SHP77 treated with DMSO at 0.1 percent for 48 hours (cell line): ENCODE results near the gene BMPR2.
"Not testable (repeated sequence)": the region's sequence is repeated elsewhere in the genome, so short reads cannot be mapped to it uniquely, and the experiment has no call there.

Source experiments
- DNase-seq: peaks from one replicate; lab custom pipeline; 2025; lab: John Stamatoyannopoulos, UW

The BMPR2 gene

DNA sequence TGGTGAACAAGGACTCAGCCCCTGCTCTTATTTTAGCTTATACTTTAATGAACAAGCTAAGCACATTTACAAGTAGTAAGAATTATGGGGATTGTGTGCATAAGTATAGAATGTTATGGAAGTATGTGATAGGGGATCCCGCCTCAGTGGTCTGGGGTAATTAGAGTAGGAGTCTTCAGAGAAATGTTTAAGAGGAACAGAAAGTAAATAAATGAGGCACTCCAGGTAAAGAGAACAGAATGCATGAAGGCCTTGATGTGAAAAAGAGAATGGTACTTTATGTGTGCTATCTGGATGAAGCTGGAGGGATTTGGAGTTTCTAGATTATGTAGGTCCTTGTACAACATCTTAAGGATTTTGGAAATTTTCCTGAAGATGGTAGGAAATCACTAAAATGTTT, 76.6 kb downstream of the BMPR2 start:
- no peak for DNase-seq

DNA sequence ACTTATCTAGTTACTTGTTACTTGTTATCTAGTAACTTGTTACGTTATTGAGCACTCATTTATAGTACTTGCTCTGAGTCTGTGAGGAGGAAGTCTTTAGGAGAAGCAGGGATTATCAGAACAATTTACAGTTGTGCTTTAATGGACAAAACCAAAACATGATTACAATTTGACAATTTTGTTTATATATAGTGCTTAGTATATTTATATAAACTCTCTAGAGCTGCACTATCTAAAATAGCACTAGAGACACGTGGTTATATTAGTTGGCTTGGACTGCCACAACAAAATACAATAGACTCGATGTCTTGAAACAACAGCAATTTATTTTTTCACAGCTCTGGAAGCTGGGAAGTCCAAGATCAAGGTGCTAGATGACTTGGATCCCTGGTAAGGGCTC, 78.4 kb downstream of the BMPR2 start:
- DNase-seq: no peak

DNA sequence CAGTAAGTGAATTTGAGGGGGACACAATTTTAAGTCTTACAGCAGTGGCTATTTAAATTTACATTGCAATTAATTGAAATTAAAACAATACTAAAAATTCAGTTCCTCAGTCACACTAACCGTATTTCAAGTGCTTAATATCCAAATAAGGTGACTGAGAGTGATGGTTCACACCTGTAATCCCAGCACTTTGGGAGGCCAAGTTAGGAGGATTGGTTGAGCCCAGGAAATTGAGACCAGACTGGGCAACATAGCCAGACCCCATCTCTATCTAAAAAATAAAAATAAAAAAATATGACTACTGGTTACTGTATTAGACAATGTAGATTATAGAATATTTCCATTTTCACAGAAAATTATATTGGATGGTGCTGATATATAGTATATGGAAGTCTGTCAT, 79.0 kb downstream of the BMPR2 start:
- DNase-seq: no peak

DNA sequence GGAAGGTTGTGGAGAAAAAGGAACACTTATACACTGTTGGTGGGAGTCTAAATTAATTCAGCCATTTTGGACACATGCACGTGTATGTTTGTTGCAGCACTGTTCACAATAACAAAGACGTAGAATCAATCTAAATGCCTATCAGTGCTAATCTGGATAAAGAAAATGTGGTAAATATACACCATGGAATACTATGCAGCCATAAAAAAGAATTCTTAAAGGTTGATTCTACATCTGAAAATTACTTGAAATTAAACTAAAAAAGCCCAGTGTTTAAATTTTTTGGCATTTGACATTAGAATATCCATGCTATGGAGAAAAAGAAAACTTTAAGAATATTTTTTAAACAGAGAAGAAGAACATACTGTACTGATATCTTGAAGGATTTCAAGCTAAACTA, 84.0 kb downstream of the BMPR2 start:
- no peak for DNase-seq

DNA sequence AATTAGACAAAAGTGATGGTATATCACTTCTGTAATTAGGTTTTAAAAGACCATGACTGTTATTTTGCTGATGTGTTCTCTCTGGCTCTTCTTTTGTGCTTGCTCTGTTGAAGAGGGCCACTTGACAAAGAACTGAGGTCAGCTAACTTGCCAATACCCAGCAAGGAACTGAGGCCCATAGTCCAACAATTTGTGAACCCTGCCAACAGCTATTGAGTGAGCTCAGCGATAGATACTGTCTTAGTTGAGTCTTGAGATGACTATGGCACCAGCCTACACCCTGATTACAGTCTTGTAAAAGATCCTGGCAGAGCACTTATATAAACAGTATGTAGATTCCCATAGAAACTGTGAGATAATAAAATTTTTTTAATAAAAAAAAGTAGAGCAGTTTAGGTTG, 103.0 kb downstream of the BMPR2 start:
- DNase-seq: no peak

DNA sequence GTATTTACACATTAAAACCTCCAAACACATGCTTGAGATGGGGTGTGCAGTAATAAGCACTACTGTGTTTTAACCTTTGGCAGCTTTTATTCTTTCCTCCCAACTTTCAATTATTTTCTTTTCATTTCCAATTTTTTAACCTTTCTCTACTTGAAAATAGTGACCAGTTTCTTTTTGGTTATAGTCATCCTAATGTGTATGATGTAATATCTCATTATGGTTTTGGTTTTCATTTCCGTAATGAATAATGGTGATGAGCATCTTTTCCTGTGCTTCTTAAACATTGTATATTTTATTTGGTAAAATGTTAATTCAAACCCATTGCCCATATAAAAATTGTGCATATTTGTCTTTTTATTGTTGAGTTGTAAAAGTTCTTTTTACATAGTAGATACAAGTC, 103.5 kb downstream of the BMPR2 start:
- no peak for DNase-seq

DNA sequence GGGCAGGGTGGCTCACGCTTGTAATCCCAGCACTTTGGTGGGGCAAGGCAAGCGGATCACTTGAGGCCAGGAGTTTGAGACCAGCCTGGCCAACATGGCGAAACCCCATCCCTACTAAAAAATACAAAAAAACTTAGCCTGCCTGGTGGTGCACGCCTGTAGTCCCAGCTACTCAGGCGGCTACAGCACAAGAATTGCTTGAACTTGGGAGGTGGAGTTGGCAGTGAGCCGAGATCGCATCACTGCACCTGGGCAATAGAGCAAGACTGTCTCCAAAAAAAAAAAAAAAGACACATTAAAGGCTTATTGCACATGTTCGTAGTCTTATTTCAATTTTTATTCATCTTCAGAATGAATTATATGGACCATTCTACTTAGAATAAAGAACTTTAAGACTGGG, 110.2 kb downstream of the BMPR2 start:
- DNase-seq: no peak

DNA sequence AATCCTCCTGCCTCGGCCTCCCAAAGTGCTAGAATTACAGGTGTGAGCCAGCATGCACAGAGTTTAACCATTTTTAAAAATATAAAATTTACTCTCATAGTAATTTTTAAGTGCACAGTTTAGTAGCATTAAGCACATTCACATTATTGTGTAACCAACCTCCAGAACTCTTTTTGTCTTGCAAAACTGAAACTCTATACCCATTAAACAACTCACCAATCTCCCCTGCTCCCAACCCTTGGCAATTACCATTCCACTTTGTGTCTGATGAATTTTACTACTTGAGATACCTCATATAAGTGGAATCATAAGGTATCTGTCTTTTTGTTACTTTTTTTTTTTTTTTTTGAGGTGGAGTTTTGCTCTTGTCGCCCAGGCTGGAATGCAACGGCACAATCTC, 112.5 kb downstream of the BMPR2 start:
- DNase-seq: no peak

DNA sequence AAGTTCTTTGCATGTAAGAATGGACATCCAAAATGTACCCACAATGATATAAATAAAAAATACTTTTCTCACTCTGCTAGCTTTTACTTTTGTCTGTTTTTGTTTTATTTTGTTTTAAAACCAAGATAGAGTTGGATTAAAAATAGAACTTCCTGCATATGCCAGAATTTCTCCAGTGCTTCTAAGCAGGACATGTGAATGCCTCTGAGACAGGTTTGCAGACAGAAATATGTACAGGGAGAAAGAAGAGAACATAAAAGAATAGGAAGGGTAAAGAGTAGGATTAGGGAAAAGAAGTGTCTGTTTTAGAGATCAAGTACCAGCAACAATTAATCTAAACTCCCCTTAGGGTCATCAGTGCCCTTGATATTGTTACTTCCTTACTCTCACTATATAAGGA, 114.4 kb downstream of the BMPR2 start:
- no peak for DNase-seq

DNA sequence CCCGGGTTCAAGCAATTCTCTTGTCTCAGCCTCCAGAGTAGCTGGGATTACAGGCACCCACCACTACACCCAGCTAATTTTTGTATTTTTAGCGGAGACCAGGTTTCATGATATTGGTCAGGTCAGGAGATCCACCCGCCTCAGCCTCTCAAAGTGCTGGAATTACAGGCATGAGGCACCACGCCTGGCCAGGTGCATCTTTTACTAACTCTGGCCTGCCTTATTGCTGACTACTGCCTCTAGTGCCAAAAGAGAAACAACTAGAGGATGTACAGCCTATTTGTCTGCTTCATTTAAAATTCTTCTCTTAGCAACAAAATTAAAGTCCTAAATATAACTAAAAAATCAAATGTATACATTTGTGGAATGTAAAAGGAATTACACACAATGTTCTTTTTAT, 115.4 kb downstream of the BMPR2 start:
- no peak for DNase-seq

DNA sequence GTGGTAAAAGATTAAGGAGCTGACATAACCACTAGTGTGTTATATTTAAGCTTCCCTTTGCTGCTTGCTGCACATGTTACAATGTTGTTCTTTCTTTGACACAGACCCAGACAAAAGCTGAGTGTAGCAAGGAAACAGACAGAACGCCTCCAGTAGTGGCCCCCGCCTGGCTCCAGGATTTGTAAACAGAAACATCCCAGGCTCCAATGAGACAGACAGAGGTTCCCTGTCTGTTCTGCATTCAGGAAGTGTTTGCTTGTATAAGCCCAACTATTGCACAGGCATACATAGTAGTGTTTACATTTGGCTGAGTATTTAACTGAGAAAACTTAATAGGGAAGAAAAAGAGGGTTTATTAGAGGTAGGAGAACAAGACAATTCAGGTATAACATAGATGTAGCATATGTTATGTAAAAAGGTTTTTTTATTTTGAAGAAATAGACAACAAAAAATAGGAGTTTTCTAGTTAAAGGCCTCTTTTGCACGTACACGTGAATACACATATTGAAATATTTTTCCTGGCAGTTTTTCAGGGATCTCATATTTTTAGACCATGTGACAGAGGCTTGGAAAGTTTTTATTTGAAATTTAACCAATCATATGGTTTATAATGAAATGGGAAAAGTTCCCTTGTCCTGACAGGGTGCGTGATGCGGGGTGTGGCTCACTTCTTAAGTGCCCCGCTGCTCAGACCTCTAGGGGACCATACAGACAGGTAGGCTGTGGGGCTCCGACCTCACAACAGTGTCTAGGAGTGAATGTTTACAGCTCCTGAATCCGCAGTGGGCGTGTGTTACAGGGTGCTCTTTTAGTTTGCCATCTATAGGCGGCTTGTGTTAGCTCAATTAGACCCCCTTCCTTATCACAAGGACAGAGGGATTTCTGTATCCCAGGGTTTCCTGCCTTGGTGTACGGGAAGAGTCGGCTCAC, 118.4 kb downstream of the BMPR2 start:
- DNase-seq: no peak

DNA sequence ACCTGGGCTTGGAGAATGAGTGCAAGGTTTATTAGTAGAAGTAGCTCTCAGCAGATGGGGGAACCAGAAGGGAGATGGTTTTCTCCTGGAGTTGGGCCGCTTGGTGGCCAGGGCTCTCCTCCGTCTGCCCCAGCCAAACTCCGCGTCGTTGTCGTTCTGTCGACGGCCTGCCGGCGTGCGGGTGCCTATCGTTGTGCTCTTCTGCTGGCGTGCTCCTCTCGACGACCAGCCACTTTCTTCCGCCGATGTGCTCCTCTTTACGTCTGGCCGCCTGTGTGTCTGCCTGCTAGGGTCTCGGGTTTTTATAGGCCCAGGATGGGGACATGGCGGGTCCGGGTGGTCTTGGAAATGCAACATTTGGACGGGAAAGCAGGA, 119.1 kb downstream of the BMPR2 start:
- DNase-seq: no peak

DNA sequence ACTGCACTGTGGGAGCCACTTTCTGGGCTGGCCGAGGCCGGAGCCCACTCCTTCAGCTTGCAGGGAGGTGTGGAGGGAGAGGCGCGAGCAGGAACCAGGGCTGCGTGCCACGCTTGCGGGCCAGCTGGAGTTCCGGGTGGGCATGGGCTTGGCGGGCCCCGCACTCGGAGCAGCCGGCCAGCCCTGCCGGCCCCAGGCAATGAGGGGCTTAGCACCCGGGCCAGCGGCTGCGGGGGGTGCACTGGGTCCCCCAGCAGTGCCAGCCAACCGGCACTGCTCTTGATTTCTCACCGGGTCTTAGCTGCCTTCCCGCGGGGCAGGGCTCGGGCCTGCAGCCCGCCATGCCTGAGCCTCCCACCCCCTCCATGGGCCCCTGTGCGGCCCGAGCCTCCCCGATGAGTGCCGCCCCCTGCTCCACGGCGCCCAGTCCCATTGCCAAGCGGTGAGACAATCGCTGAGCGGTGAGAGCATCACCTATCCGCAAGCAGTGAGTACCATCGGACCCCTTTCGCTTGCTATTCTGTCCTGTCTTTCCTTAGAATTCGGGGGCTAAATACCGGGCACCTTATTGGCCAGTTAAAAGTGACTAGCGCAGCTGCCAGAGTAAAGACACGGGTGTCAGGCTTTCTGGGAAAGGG, 120.8 kb downstream of the BMPR2 start:
- DNase-seq: not testable (repeated sequence)

DNA sequence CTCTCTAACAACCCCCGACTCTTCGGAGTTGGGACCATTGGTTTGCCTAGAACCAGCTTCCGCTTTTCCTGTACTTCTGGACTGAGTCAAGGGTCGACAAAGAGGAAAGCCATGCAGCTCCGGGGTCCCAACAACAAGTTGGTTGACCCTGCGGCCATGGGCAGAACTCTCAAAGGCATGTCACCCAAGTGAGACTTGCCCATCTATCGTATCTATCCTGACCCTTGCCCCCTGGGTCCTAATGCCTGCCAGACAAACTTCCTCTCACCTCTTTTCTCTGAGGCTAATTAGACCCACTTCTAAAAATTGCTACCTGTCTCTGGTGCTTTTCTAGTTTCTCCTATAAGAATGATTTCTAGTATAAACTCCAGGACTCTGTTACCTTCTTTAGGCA, 121.3 kb downstream of the BMPR2 start:
- DNase-seq: not testable (repeated sequence)

DNA sequence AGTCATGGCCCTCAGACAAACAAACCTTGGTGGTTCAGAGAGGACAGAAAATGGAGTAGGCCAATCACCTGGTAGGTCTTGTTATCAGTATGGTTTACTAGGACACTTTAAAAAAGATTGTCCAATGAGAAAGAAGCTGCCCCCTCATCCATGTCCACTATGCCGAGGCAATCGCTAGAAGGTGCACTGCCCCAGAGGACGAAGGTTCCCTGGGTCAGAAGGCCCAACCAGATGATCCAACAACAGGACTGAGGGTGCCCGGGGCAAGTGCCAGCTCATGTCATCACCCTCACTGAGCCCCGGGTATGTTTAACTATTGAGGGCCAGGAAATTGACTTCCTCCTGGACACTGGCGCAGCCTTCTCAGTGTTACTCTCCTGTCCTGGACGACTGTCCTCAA, 123.7 kb downstream of the BMPR2 start:
- not testable (repeated sequence) for DNase-seq

DNA sequence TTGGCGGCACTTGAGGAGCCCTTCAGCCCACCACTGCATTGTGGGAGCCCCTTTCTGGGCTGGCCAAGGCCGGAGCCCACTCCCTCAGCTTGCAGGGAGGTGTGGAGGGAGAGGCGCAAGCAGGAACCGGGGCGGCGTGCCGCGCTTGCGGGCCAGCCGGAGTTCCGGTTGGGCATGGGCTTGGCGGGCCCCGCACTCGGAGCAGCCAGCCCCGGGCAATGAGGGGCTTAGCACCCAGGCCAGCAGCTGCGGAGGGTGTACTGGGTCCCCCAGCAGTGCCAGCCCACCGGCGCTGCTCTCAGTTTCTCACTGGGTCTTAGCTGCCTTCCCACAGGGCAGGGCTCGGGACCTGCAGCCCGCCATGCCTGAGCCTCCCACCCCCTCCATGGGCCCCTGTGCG, 127.1 kb downstream of the BMPR2 start:
- not testable (repeated sequence) for DNase-seq

DNA sequence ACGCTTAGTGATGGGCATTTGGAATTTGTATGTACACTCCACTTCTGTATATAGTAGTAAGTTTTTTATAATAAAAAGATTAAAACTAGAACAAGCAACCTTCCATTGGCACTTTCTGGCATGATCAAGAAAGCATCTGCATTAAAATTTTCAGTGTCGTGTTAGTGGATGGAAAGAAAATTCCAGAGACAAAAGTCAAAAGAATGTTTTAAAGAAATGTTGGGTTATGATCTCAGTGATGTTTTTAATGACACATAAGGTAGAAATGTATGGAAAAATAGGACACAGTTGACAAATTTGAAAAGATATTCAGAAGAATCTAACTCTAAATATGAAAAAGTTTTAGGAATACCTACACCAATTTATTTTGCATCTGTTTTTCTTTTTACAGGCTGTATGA, 132.6 kb downstream of the BMPR2 start:
- no peak for DNase-seq

DNA sequence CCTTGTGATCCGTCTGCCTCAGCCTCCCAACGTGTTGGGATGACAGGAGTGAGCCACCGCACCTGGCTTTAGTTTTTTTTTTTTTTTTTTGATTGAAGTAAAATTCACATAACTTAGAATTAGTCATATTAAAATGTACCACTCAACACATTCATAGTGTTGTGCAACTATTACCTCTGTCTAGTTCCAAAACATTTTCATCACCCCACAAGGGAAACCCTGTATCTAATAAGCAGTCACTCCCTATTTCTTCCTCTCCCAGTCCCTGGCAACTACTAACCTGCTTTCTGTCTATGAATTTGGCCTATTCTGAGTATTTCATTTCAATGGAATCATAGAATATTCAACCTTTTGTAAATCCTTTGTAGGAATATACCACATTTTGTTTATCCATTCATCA, 134.8 kb downstream of the BMPR2 start:
- DNase-seq: no peak

DNA sequence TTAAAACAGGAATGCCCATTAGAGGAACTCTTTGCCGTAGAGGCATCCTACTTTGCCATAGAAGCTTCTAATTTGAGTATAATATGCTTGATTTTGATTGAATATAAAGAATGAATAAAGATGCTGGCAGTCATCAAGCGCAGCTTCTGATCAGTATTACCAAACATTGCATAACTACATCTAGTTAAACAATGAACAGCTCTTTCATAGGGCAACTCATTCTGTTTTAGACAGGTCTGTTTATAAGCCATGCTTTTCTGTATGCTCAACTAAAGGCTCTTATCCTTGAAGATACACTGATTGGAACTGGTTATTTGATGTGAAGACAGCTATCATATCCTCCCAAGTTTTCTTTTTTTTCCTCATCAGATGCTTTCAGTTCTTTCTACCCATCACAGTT, 136.0 kb downstream of the BMPR2 start:
- DNase-seq: no peak

DNA sequence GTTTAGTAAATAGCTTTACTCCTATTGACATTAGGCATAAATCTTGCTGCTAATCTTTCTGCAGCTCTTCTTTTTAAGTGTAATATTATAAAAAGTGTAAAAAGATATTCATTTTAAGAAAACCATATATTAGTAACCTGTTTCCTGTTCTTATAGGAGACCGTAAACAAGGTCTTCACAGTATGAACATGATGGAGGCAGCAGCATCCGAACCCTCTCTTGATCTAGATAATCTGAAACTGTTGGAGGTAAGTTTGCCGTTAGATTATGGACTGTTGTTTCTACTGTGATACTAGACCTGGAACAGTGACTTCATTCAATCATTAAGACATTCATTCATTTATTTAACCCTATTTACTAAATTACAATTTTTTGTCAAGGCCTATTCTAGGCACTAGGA, 138.6 kb downstream of the BMPR2 start:
- no peak for DNase-seq

DNA sequence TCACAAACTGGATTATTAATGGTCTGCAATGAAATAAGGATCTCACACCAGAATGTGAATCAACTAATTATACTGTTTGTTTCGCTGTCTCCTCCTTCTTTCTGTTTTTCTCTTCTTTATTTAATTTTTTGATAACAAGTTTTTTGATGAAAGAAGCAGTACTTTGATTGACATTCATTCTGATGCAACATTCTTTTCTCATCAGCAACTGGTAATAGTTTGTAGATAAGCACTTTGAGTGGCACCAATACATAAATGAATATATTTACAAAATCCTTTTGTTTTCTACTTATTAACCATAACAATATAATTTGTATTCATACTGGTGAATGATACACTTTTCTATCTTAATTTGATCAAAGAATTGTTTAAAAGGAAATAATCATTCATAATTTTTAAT, 143.3 kb downstream of the BMPR2 start:
- no peak for DNase-seq

DNA sequence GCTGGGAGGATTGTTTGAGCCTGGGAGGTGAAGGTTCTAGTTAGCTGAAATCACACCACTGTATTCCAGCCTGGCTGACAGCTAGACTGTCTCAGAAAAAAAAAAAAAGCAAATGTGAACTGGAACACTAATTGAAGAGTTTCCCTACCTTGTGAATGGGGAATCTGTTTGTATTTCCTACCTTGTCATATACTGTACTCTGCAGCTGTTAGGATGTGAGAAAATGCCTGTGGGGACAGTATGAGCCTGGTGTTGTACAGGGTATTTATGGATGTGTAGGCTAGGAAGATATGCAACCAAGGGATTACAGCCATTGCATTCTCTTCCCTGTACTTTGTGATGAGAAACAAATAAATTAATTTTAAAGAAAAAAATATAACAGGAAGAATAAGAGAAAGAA, 145.3 kb downstream of the BMPR2 start:
- no peak for DNase-seq

DNA sequence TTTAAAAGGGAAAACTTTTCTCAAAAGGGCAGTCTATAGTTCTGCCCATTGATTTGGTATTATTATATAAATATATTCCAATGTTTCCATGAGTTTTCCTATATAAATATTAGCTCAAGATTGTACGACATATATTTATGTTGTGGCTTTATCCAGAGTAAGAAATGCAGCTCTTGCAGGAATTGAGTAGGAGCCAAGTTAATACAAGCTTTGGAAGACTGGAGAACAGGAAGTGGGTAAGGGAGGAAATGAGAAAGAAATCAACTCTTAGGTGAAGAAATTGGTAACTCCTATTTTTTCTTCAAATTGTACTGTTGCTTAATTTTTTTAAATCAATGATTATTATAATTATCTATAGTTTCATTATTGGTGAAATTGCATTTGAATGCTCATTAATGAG, 153.3 kb downstream of the BMPR2 start:
- DNase-seq: no peak

DNA sequence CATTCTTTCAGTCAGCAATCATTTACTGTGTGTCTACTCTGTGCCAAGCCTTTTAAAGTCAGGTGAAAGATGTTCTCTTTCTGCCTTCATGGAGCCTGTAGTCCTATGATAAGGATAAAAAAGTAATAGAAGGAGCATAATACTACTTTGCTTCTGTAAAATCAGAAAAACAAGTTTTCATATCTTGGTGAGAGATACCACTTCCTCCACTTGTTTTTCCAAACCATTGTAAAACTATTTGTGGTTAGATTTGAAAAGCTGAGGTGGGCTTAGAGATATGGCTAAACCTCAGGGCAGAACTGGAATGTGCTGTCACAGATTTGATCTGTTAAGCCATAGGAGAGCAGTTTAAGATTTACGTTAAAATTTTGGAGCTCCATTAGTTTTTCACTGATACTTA, 153.9 kb downstream of the BMPR2 start:
- no peak for DNase-seq
